ENCODE results near the gene NOTCH3.

Gene NOTCH3

GRCh38 chr19:15235781-15236180, 35.0 kb upstream of the NOTCH3 start:
- no peak overlapping the region for H3K4me3 ChIP-seq (replicated peaks in 1 of 2; ENCODE audit: low read depth in 2 of 2, low read length in 2 of 2)
- no peak for TF ChIP-seq CTCF (IDR thresholded peaks at IDR 0.05; ENCODE audit: low read depth, low read length)
- DNase-seq (ENCODE audit: low read depth in 2 of 2): no peak

GRCh38 chr19:15234431-15235130, 33.8 kb upstream of the NOTCH3 start:
- peak in 1 of 2 donors; percentile 16 for DNase-seq (ENCODE audit: low read depth in 2 of 2)
- TF ChIP-seq CTCF (IDR thresholded peaks at IDR 0.05; ENCODE audit: low read depth, low read length): no peak
- H3K4me3 ChIP-seq (replicated peaks in 1 of 2; ENCODE audit: low read depth in 2 of 2, low read length in 2 of 2): no peak overlapping the region

GRCh38 chr19:15231271-15231670, 30.5 kb upstream of the NOTCH3 start:
- no peak overlapping the region for H3K4me3 ChIP-seq (replicated peaks in 1 of 2; ENCODE audit: low read depth in 2 of 2, low read length in 2 of 2)
- TF ChIP-seq CTCF (IDR thresholded peaks at IDR 0.05; ENCODE audit: low read depth, low read length): no peak
- no peak for DNase-seq (ENCODE audit: low read depth in 2 of 2)

- DNase-seq (ENCODE audit: low read depth in 2 of 2): no peak
- TF ChIP-seq CTCF (IDR thresholded peaks at IDR 0.05; ENCODE audit: low read depth, low read length): no peak
- no peak overlapping the region for H3K4me3 ChIP-seq (replicated peaks in 1 of 2; ENCODE audit: low read depth in 2 of 2, low read length in 2 of 2)
Measured at GRCh38 chr19:15227261-15227660, 26.5 kb upstream of the NOTCH3 start.

GRCh38 chr19:15225760-15226159, 25.0 kb upstream of the NOTCH3 start:
- no peak for TF ChIP-seq CTCF (IDR thresholded peaks at IDR 0.05; ENCODE audit: low read depth, low read length)
- no peak for DNase-seq (ENCODE audit: low read depth in 2 of 2)
- H3K4me3 ChIP-seq (replicated peaks in 1 of 2; ENCODE audit: low read depth in 2 of 2, low read length in 2 of 2): no peak overlapping the region

GRCh38 chr19:15223649-15224361, 23.0 kb upstream of the NOTCH3 start:
- no peak for TF ChIP-seq CTCF (IDR thresholded peaks at IDR 0.05; ENCODE audit: low read depth, low read length)
- peak in 1 of 2 donors; percentile 41 for DNase-seq (ENCODE audit: low read depth in 2 of 2)

More at GRCh38 chr19:15223649-15224361, 23.0 kb upstream of the NOTCH3 start:
- peak overlapping the region; percentile 64 to 68 for H3K4me3 ChIP-seq (replicated peaks in 1 of 2; ENCODE audit: low read depth in 2 of 2, low read length in 2 of 2)

Measured in cardiac fibroblast (primary cell).